Transverse colon (tissue), 4 donors: ENCODE measurements around the gene TUBB2A. TPM values are rescaled to one million over a fixed set of nuclear protein-coding genes. Genes with fewer than 3 reads are reported as not detected.

Experiments
- DNase-seq: peaks from one replicate; pipeline ENCODE4 v3.0.0-alpha.2; 2019
- H3K27ac ChIP-seq, 4 donors: fragments of 200-600 bp; sonication (generic); 2 replicates each; pipeline ENCODE4 v1.5.1; 2016 to 2018; ENCODE audit warnings: inconsistent platforms in 4 of 4
- H3K27me3 ChIP-seq: fragments of 200-600 bp; sonication (generic); 2 replicates; pipeline ENCODE4 v1.5.1; 2017; ENCODE audit warnings: inconsistent platforms
- H3K36me3 ChIP-seq, 4 donors: fragments of 200-600 bp; sonication (generic); 2 replicates each; pipeline ENCODE4 v1.5.1; 2017 to 2019; ENCODE audit warnings: inconsistent platforms in 4 of 4
- H3K4me1 ChIP-seq, 4 donors: fragments of 200-600 bp; sonication (generic); 2 replicates each; pipeline ENCODE4 v1.5.1; 2017 to 2020; ENCODE audit warnings: inconsistent platforms in 4 of 4
- H3K4me3 ChIP-seq, 4 donors: fragments of 200-600 bp; sonication (generic); 1 replicate in 1 of 4; 2 replicates in 3 of 4; pipeline versions ENCODE4 v1.5.1 to v1.6.1; 2017 to 2019; ENCODE audit warnings: inconsistent platforms in 4 of 4
- H3K9me3 ChIP-seq, 2 donors: fragments of 200-600 bp; sonication (generic); 2 replicates each; pipeline ENCODE4 v1.5.1; 2017 to 2019; ENCODE audit warnings: inconsistent platforms in 2 of 2
- CTCF ChIP-seq, 5 experiments: fragments of 200-600 bp in 3 of 5; fragments of 450-650 bp in 2 of 5; sonication (generic) in 3 of 5; IDR thresholded peaks; 1 replicate in 2 of 5; 2 replicates in 3 of 5; pipeline ENCODE4 v1.5.1; 2016 to 2017; ENCODE audit warnings: antibody characterized with exemption in 5 of 5, inconsistent platforms in 3 of 5, mild to moderate bottlenecking in 2 of 5, moderate library complexity in 1 of 5
- EP300 ChIP-seq: sonication (generic); formaldehyde crosslinking; IDR thresholded peaks from one replicate; pipeline ENCODE4 v1.6.1; 2017; ENCODE audit warnings: antibody characterized with exemption, low read depth
- POLR2A ChIP-seq: fragments of 450-650 bp; IDR thresholded peaks from one replicate; pipeline ENCODE4 v1.6.1; 2016; ENCODE audit warnings: antibody characterized with exemption, mild to moderate bottlenecking, moderate library complexity
- POLR2AphosphoS5 ChIP-seq, 3 donors: sonication (generic); formaldehyde crosslinking; IDR thresholded peaks; one replicate each; pipeline ENCODE4 v1.6.1; 2016; ENCODE audit warnings: antibody characterized with exemption in 3 of 3
- WGBS, 2 donors: methylation state at CpG; one replicate each; pipeline ENCODE4 v1.1.5; 2018; ENCODE audit warnings: low coverage in 1 of 2; 5-methylcytosine and 5-hydroxymethylcytosine counted together
- in situ Hi-C, 4 donors: fragments of 200-750 bp; cut with MboI; loops; one replicate each; pipeline versions ENCODE4 v1.15.0 to v1.15.1; 2017; ENCODE audit warnings: low sequenced_read_pairs in 3 of 4, low pct_ligation_motif_present in 1 of 4, low pct_unique_long_range_greater_than_20kb in 1 of 4
- intact Hi-C: fragments of 100-400 bp; cut with DNase I; formaldehyde crosslinking; loops from one replicate; pipeline ENCODE4 v1.15.1; 2023; ENCODE audit warnings: low total_unique reads
- total RNA-seq, 4 donors: library from RNA; depleted of rRNA; stranded (reverse); fragments of >200 nt; gene quantifications; one replicate each; pipeline ENCODE4 v1.1.0, GENCODE V29; 2016

Gene TUBB2A
- total RNA-seq, 4 donors from 2014 or later, result 15.4 to 41.0 (median 29.4) TPM

DNA sequence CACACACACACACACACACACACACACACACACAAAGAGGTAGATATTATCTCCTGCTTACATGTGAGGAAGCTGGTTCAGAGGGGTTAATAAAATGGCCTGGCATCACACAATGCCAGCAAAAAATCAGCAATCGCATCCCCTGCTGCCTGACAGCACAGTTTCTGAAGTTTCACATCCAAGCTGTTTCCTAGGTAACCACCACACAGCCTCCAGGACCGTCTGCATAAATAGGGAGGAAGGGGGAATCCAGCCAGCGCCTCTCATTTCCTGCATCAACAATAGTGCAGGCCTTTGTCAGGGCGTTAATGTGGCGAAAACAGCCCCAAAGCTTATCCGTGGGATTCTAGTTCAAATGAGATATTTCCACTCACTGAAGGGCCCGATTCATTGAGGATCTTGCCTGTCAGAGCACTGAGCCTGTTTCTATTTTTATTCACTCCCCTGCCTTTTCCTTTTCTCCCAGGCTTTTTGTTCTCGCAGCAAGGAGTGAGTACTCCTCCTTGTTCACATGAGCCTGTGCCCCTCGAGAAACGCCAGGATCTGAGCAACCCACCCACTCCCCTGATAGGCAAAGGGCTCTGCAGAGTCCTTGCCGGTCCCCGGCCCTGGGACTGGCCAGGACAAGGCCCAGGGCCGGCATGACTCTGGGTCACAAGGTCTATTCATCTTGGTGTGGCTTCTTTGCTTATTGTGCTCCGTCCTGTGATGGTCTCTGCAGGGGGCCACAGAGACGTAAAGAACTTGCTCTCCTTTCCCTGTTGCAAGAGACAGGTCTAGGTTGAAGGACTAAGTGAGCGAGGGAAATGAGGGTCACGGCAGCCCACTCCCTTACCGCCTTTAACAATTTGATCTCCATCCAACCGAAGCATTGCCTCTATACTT lies 37.4 kb upstream of the TUBB2A start:
- DNase-seq, result no peak
- no peak overlapping the region for H3K4me3 ChIP-seq
- WGBS, 2 donors, result 72 to 86% methylated on average over 11 to 19 of the region's 19 CpGs
- in situ Hi-C loops (no loop called here), intact Hi-C loops (no loop called here)
- no peaks in the 10 kb centered on the region for H3K27me3 ChIP-seq
- no peaks in the 10 kb centered on the region for H3K36me3 ChIP-seq
- H3K4me1 ChIP-seq, result no peaks in the 10 kb centered on the region
- TF ChIP-seq POLR2AphosphoS5 (IDR thresholded peaks at IDR 0.05) (no peak), EP300 (no peak), POLR2A (no peak), CTCF (IDR thresholded peaks at IDR 0.05) (no peak)
- no peaks in the 10 kb centered on the region for H3K9me3 ChIP-seq
- H3K27ac ChIP-seq, result no peak overlapping the region

DNA sequence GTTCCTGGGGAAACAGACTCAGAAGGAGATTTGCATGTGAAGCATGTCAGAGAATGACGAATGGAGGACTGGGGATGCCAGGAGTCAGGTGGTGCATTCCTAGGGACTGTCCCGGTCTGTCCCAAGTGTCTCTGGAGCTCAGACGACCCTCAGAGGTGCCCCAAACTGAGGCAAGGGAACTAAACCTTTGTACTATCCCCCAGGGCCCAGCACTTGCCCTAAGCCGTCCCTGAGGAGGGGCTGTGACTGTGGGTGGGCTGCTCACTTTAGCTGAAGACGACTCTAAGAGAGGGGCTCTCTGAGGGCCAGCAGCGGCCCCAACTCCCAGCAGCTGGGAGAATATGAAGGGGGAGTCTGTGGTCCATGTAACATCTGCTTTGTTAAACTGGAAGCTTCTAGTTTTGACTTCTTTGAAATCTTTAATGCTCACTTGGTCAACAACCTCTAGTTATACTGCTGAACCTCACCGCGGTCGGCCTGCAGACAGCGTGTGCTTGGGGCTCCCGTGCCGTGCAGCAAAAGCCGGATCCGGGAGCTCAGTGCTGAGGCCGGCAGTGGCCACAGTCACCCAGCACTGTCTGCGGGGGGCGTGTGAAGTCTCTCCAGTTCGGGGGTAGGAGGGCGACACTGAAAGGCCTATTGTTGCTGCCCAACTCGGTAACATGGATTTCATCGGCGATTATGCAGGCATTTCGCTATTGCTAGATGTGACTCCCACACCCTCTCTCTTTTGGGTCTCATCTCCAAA lies 35.9 kb upstream of the TUBB2A start:
- Histone ChIP-seq H3K4me3 (no peak overlapping the region), H3K9me3 (no peaks in the 10 kb centered on the region), H3K36me3 (no peaks in the 10 kb centered on the region), H3K4me1 (no peaks in the 10 kb centered on the region), H3K27ac (no peak overlapping the region), H3K27me3 (no peaks in the 10 kb centered on the region)
- 87 to 100% methylated on average over 1 to 23 of the region's 23 CpGs for WGBS, 2 donors
- intact Hi-C loops, result no loop called here
- in situ Hi-C loops, result no loop called here
- DNase-seq, result no peak
- TF ChIP-seq EP300 (no peak), CTCF (IDR thresholded peaks at IDR 0.05) (no peak), POLR2A (no peak), POLR2AphosphoS5 (IDR thresholded peaks at IDR 0.05) (no peak)

GRCh38 chr6:3190779-3191178 lies 33.4 kb upstream of the TUBB2A start:
- no peaks in the 10 kb centered on the region for H3K4me1 ChIP-seq

More at GRCh38 chr6:3190779-3191178, 33.4 kb upstream of the TUBB2A start:
- WGBS, 2 donors, result 86 to 93% methylated on average over 2 to 5 of the region's 5 CpGs
- in situ Hi-C loops (no loop called here), intact Hi-C loops (no loop called here)
- Histone ChIP-seq H3K27ac (no peak overlapping the region), H3K36me3 (no peaks in the 10 kb centered on the region), H3K9me3 (no peaks in the 10 kb centered on the region), H3K27me3 (no peaks in the 10 kb centered on the region), H3K4me3 (no peak overlapping the region)
- TF ChIP-seq CTCF (IDR thresholded peaks at IDR 0.05) (no peak), POLR2AphosphoS5 (IDR thresholded peaks at IDR 0.05) (no peak), EP300 (no peak), POLR2A (no peak)
- DNase-seq, result no peak
